A549 (cell line): ENCODE results near the gene U2SURP. TPM values are rescaled to one million over a fixed set of nuclear protein-coding genes. Genes with fewer than 3 reads are reported as not detected.

Experiments used
- ATAC-seq, 2 experiments: fragments of 200-7000 bp in 1 of 2; fragments of >200 bp in 1 of 2; cut with Nextera tagmentation in 1 of 2; cut with Tn5 transposase in 1 of 2; 3 replicates each; pipeline versions ENCODE4 v1.8.0 to v1.9.1; 2018 to 2020; ENCODE audit warnings: mild to moderate bottlenecking in 1 of 2, moderate library complexity in 1 of 2
- CTCF ChIA-PET: fragments of 300-600 bp; sonication (Branson Sonifier 250); formaldehyde crosslinking; extraction: SDS; loops from one replicate; lab custom pipeline; 2021; ENCODE audit warnings: antibody characterized with exemption, inconsistent platforms; lab: Yijun Ruan, JAX
- POLR2A ChIA-PET: fragments of 350-600 bp; formaldehyde crosslinking; extraction: SDS; loops from one replicate; lab custom pipeline; 2021; ENCODE audit warnings: antibody characterized with exemption, inconsistent platforms; lab: Yijun Ruan, JAX
- DNase-seq, 2 experiments: peaks; one replicate each; pipeline versions ENCODE4 v3.0.0 to v3.0.0-alpha.2; 2011 to 2016; ENCODE audit warnings: low read depth in 1 of 2, low spot score in 1 of 2
- FAIRE-seq: peaks from 2 replicates; lab custom pipeline; 2011; peaks lifted over from hg19 to GRCh38; lab: Jason Lieb, UNC
- H3K27ac ChIP-seq, 2 experiments: fragments of >200 bp; sonication (Bioruptor Twin); formaldehyde crosslinking; 3 replicates each; pipeline ENCODE4 v1.5.1; 2016 to 2017
- H3K4me1 ChIP-seq: fragments of >200 bp; sonication (Bioruptor Twin); formaldehyde crosslinking; 3 replicates; pipeline ENCODE4 v1.6.1; 2016
- H3K4me2 ChIP-seq: fragments of >200 bp; sonication (Bioruptor Twin); formaldehyde crosslinking; 3 replicates; pipeline ENCODE4 v1.6.1; 2016
- H3K4me3 ChIP-seq: fragments of >200 bp; sonication (Bioruptor Twin); formaldehyde crosslinking; 3 replicates; pipeline ENCODE4 v1.5.1; 2016
- H3K9me3 ChIP-seq: fragments of >200 bp; sonication (Bioruptor Twin); formaldehyde crosslinking; 3 replicates; pipeline ENCODE4 v1.6.1; 2016
- BCL3 ChIP-seq: fragments of >200 bp; sonication (Bioruptor Twin); formaldehyde crosslinking; IDR thresholded peaks from 3 replicates; pipeline ENCODE4 v1.6.1; 2016
- CBX8 ChIP-seq: fragments of 200-600 bp; sonication (generic); IDR thresholded peaks from 2 replicates; pipeline ENCODE4 v1.6.1; 2016
- CHD2 ChIP-seq: fragments of 150-350 bp; IDR thresholded peaks from 2 replicates; pipeline ENCODE4 v1.6.1; 2014; ENCODE audit warnings: low read length; ENCODE audit not compliant: partially characterized antibody
- CTCF ChIP-seq: fragments of >200 bp; sonication (Bioruptor Twin); formaldehyde crosslinking; IDR thresholded peaks from 3 replicates; pipeline ENCODE4 v1.5.1; 2016
- EHMT2 ChIP-seq: fragments of 200-600 bp; sonication (generic); IDR thresholded peaks from 2 replicates; pipeline ENCODE4 v1.6.1; 2016; ENCODE audit warnings: antibody characterized with exemption, low read depth, mild to moderate bottlenecking, moderate library complexity
- ELK1 ChIP-seq: fragments of 150-350 bp; IDR thresholded peaks from 2 replicates; pipeline ENCODE4 v1.6.1; 2014; ENCODE audit warnings: low read depth, mild to moderate bottlenecking, low read length
- FOSB ChIP-seq: fragments of 250-450 bp; sonication (Bioruptor Pico); IDR thresholded peaks from 2 replicates; pipeline ENCODE4 v1.5.0; 2020; ENCODE audit warnings: mild to moderate bottlenecking, moderate library complexity
- GATA3 ChIP-seq: IDR thresholded peaks from 2 replicates; pipeline ENCODE4 v1.6.1; 2012; ENCODE audit warnings: borderline replicate concordance
- HDAC2 ChIP-seq: fragments of 200-600 bp; sonication (generic); IDR thresholded peaks from 2 replicates; pipeline ENCODE4 v1.6.1; 2016
- HES2 ChIP-seq: fragments of >200 bp; sonication (Bioruptor Twin); formaldehyde crosslinking; IDR thresholded peaks from 2 replicates; pipeline ENCODE4 v1.6.1; 2016
- HEYL ChIP-seq: fragments of 250-450 bp; sonication (Bioruptor Pico); IDR thresholded peaks from 2 replicates; pipeline ENCODE4 v1.8.0; 2021; ENCODE audit warnings: mild to moderate bottlenecking, moderate library complexity
- HOXB13 ChIP-seq: fragments of 250-450 bp; sonication (Bioruptor Pico); IDR thresholded peaks from 2 replicates; pipeline ENCODE4 v1.5.0; 2020; ENCODE audit warnings: low read depth, mild to moderate bottlenecking, moderate library complexity
- HOXB5 ChIP-seq: fragments of 250-450 bp; sonication (Bioruptor Pico); IDR thresholded peaks from 2 replicates; pipeline ENCODE4 v1.5.0; 2020; ENCODE audit warnings: mild to moderate bottlenecking, moderate library complexity
- JUN ChIP-seq, 2 experiments: fragments of >200 bp; sonication (Bioruptor Twin); formaldehyde crosslinking; IDR thresholded peaks; 2 replicates in 1 of 2; 3 replicates in 1 of 2; pipeline ENCODE4 v1.6.1; 2016 to 2017
- KDM1A ChIP-seq: fragments of 200-600 bp; sonication (generic); IDR thresholded peaks from 2 replicates; pipeline ENCODE4 v1.6.1; 2016; ENCODE audit warnings: low read depth, mild to moderate bottlenecking
- MAFK ChIP-seq: fragments of 450-650 bp; IDR thresholded peaks from 2 replicates; pipeline ENCODE4 v1.6.1; 2014; ENCODE audit not compliant: partially characterized antibody
- MAX ChIP-seq: IDR thresholded peaks from 2 replicates; pipeline ENCODE4 v1.6.1; 2012
- MAZ ChIP-seq: fragments of 150-350 bp; IDR thresholded peaks from 2 replicates; pipeline ENCODE4 v1.6.1; 2014; ENCODE audit warnings: antibody characterized with exemption, low read depth, low read length, borderline replicate concordance
- MYC ChIP-seq: IDR thresholded peaks from 2 replicates; pipeline ENCODE4 v1.6.1; 2012; ENCODE audit warnings: mild to moderate bottlenecking, inconsistent platforms, low read length, improper control_type of control experiment, borderline replicate concordance
- PBX3 ChIP-seq: IDR thresholded peaks from 2 replicates; pipeline ENCODE4 v1.6.1; 2012
- PHF8 ChIP-seq: fragments of 200-600 bp; sonication (generic); IDR thresholded peaks from 2 replicates; pipeline ENCODE4 v1.6.1; 2016; ENCODE audit warnings: low read depth, mild to moderate bottlenecking, antibody characterized with exemption, moderate library complexity, borderline replicate concordance
- RCOR1 ChIP-seq: fragments of 150-350 bp; IDR thresholded peaks from 2 replicates; pipeline ENCODE4 v1.6.1; 2014; ENCODE audit warnings: antibody characterized with exemption, low read length, low read depth
- REST ChIP-seq: fragments of 200-600 bp; sonication (generic); IDR thresholded peaks from 2 replicates; pipeline ENCODE4 v1.6.1; 2016; ENCODE audit warnings: antibody characterized with exemption, mild to moderate bottlenecking, moderate library complexity
- RFX5 ChIP-seq: fragments of 450-650 bp; IDR thresholded peaks from 2 replicates; pipeline ENCODE4 v1.7.1; 2014; ENCODE audit warnings: antibody characterized with exemption, mild to moderate bottlenecking, moderate library complexity
- SREBF2 ChIP-seq: fragments of 450-650 bp; IDR thresholded peaks from 2 replicates; pipeline ENCODE4 v1.6.1; 2014; ENCODE audit warnings: mild to moderate bottlenecking, moderate library complexity
- TFCP2L1 ChIP-seq: fragments of 250-450 bp; sonication (Bioruptor Pico); IDR thresholded peaks from 2 replicates; pipeline ENCODE4 v1.5.0; 2021; ENCODE audit warnings: mild to moderate bottlenecking
- TP53 ChIP-seq: fragments of 250-450 bp; sonication (Bioruptor Pico); IDR thresholded peaks from 2 replicates; pipeline ENCODE4 v1.5.0; 2021; ENCODE audit warnings: mild to moderate bottlenecking, moderate library complexity
- USF2 ChIP-seq: fragments of 450-650 bp; IDR thresholded peaks from 2 replicates; pipeline ENCODE4 v1.6.1; 2014; ENCODE audit warnings: antibody characterized with exemption
- ZSCAN20 ChIP-seq: fragments of 250-450 bp; sonication (Bioruptor Pico); IDR thresholded peaks from 2 replicates; pipeline ENCODE4 v1.8.0; 2022; ENCODE audit warnings: mild to moderate bottlenecking, moderate library complexity
- WGBS: methylation state at CpG from one replicate; pipeline ENCODE4 v1.1.6; 2017; ENCODE audit errors: missing lambda C conversion rate; 5-methylcytosine and 5-hydroxymethylcytosine counted together
- polyA plus RNA-seq, 4 experiments: library from polyadenylated mRNA; depleted of rRNA in 3 of 4; stranded (reverse); fragments of >200 nt; fragmentation: RNase III in 1 of 4; extraction: RNeasy Plus Mini Kit Qiagen cat#74134 plus additional on column Dnase treatment in 1 of 4; gene quantifications; 2 replicates in 3 of 4; 3 replicates in 1 of 4; pipeline ENCODE4 v1.2.3, GENCODE V29; 2011 to 2017

The U2SURP gene
- polyA plus RNA-seq, 2 of the 4 experiments (the other 2 are of a cell fraction): 90.1 to 166 TPM

GRCh38 chr3:143101792-143102381, 100.5 kb downstream of the U2SURP start:
- Histone ChIP-seq H3K27ac (no peak overlapping the region), H3K4me1 (no peaks in the 10 kb centered on the region), H3K4me3 (no peak overlapping the region), H3K9me3 (0 out of 3 replicates have a peak, but pooled peaks cover 5% of the 10 kb centered on the region)
- no peak for ATAC-seq
- no peak for DNase-seq
- FAIRE-seq: no peak
- 34% methylated on average over 7 of the region's 7 CpGs for WGBS
- TF ChIP-seq CBX8: no peak
- TF ChIP-seq TP53 (CRISPR knock-in tag): no peak
- TF ChIP-seq KDM1A: no peak
- no peak for TF ChIP-seq JUN (IDR thresholded peaks at IDR 0.05)
- TF ChIP-seq RCOR1: no peak
- no peak for TF ChIP-seq PBX3
- TF ChIP-seq FOSB: no peak
- TF ChIP-seq MAFK: no peak
- TF ChIP-seq MYC: no peak
- no peak for TF ChIP-seq PHF8
- no peak for TF ChIP-seq USF2
- no peak for TF ChIP-seq ELK1
- TF ChIP-seq BCL3: no peak
- no peak for TF ChIP-seq TFCP2L1 (CRISPR knock-in tag)
- TF ChIP-seq CHD2: no peak
- no peak for TF ChIP-seq SREBF2
- TF ChIP-seq HDAC2: no peak
- no peak for TF ChIP-seq HOXB5 (CRISPR knock-in tag)
- TF ChIP-seq, all 56 proteins: peak for 0
- ChIA-PET POLR2A (no interaction called here), CTCF (interaction anchor here (1.0 kb wide), 1 partner anchor 60 kb away, joined by 3 read pairs; no protein-coding TSS in a partner anchor)
- no peak overlapping the region for H3K4me2 ChIP-seq

GRCh38 chr3:143103652-143104051, 102.3 kb downstream of the U2SURP start:
- Histone ChIP-seq H3K4me3 (no peak overlapping the region), H3K27ac (no peak overlapping the region), H3K4me1 (no peaks in the 10 kb centered on the region), H3K9me3 (0 out of 3 replicates have a peak, but pooled peaks cover 5% of the 10 kb centered on the region), H3K4me2 (no peak overlapping the region)
- ChIA-PET POLR2A (no interaction called here), CTCF (no interaction called here)
- FAIRE-seq: no peak
- 3% methylated on average over 2 of the region's 2 CpGs for WGBS
- DNase-seq: no peak
- ATAC-seq: no peak
- TF ChIP-seq CTCF (no peak), ZSCAN20 (CRISPR knock-in tag) (no peak), MAZ (no peak), HEYL (CRISPR knock-in tag) (no peak), HOXB13 (CRISPR knock-in tag) (no peak), REST (no peak), RCOR1 (no peak), GATA3 (no peak), RFX5 (no peak), EHMT2 (no peak), HES2 (no peak), MAX (no peak), CBX8 (no peak)
